HEK293 (cell line): ENCODE measurements around the gene CAMK2N2.
A peak's percentile ranks its signal among the peaks of the same experiment; 100 is the strongest.

Experiments
- CTCF ChIA-PET: fragments of 350-600 bp; formaldehyde crosslinking; extraction: SDS; loops from one replicate; lab custom pipeline; 2021; ENCODE audit warnings: antibody characterized with exemption; lab: Yijun Ruan, JAX
- POLR2A ChIA-PET: fragments of 300-600 bp; formaldehyde crosslinking; extraction: SDS; loops from one replicate; lab custom pipeline; 2020; ENCODE audit warnings: antibody characterized with exemption, inconsistent platforms; lab: Yijun Ruan, JAX
- H3K27ac ChIP-seq: fragments of 200-500 bp; sonication (Bioruptor generic); 2 replicates; pipeline ENCODE4 v1.5.1; 2014; ENCODE audit warnings: low read depth, low read length, control low read depth, inconsistent platforms; ENCODE audit errors: extremely low read depth
- H3K36me3 ChIP-seq, 2 experiments: fragments of 200-500 bp in 1 of 2; sonication (Bioruptor generic) in 1 of 2; 1 replicate in 1 of 2; 2 replicates in 1 of 2; pipeline ENCODE4 v1.5.1; 2014 to 2017; ENCODE audit warnings: inconsistent platforms in 2 of 2, low read length in 2 of 2; ENCODE audit not compliant: control insufficient read depth in 2 of 2, insufficient read depth in 1 of 2
- H3K4me1 ChIP-seq: fragments of 200-500 bp; sonication (Bioruptor generic); 2 replicates; pipeline ENCODE4 v1.5.1; 2014; ENCODE audit warnings: mild to moderate bottlenecking, low read length, inconsistent platforms; ENCODE audit not compliant: control insufficient read depth, insufficient read depth
- H3K4me3 ChIP-seq: 2 replicates; pipeline ENCODE4 v1.5.1; 2011; ENCODE audit warnings: low read depth, mild to moderate bottlenecking, control low read depth, low read length, moderate library complexity
- H3K9me3 ChIP-seq: fragments of 200-500 bp; sonication (Bioruptor generic); 2 replicates; pipeline ENCODE4 v1.5.1; 2014; ENCODE audit warnings: low read depth, low read length, inconsistent platforms; ENCODE audit not compliant: control insufficient read depth, insufficient read depth
- KLF10 ChIP-seq: fragments of 450-650 bp; IDR thresholded peaks from 2 replicates; pipeline ENCODE4 v1.5.1; 2018; ENCODE audit warnings: missing biosample characterization, mild to moderate bottlenecking, missing genetic modification characterization
- KLF17 ChIP-seq: fragments of 450-650 bp; formaldehyde crosslinking; IDR thresholded peaks from 2 replicates; pipeline ENCODE4 v1.5.1; 2016; ENCODE audit warnings: missing biosample characterization, missing genetic modification characterization
- MZF1 ChIP-seq: fragments of 450-650 bp; formaldehyde crosslinking; IDR thresholded peaks from 2 replicates; pipeline ENCODE4 v1.5.1; 2017; ENCODE audit warnings: missing biosample characterization, missing genetic modification characterization, borderline replicate concordance
- OSR2 ChIP-seq: fragments of 450-650 bp; formaldehyde crosslinking; IDR thresholded peaks from 2 replicates; pipeline ENCODE4 v1.5.1; 2016; ENCODE audit warnings: missing biosample characterization, missing genetic modification characterization
- SETDB1 ChIP-seq: IDR thresholded peaks from one replicate; pipeline ENCODE4 v1.6.1; 2017; ENCODE audit warnings: mild to moderate bottlenecking, low read length, moderate library complexity, mixed read lengths; ENCODE audit not compliant: insufficient read length
- SP3 ChIP-seq: fragments of 450-650 bp; formaldehyde crosslinking; IDR thresholded peaks from 2 replicates; pipeline ENCODE4 v1.5.1; 2016; ENCODE audit warnings: missing biosample characterization, missing genetic modification characterization
- SP7 ChIP-seq: fragments of 450-650 bp; formaldehyde crosslinking; IDR thresholded peaks from 2 replicates; pipeline ENCODE4 v1.5.1; 2016; ENCODE audit warnings: missing biosample characterization, missing genetic modification characterization
- WT1 ChIP-seq: fragments of 450-650 bp; formaldehyde crosslinking; IDR thresholded peaks from 2 replicates; pipeline ENCODE4 v1.5.1; 2016; ENCODE audit warnings: missing biosample characterization, missing genetic modification characterization
- YY2 ChIP-seq: fragments of 450-650 bp; formaldehyde crosslinking; IDR thresholded peaks from 2 replicates; pipeline ENCODE4 v1.5.1; 2016; ENCODE audit warnings: missing biosample characterization, missing genetic modification characterization
- ZBTB17 ChIP-seq: fragments of 450-650 bp; formaldehyde crosslinking; IDR thresholded peaks from 2 replicates; pipeline ENCODE4 v1.5.1; 2016; ENCODE audit warnings: missing biosample characterization, missing genetic modification characterization
- ZBTB21 ChIP-seq: fragments of 450-650 bp; formaldehyde crosslinking; IDR thresholded peaks from 2 replicates; pipeline ENCODE4 v1.5.1; 2017; ENCODE audit warnings: missing biosample characterization, missing genetic modification characterization
- ZBTB48 ChIP-seq: fragments of 450-650 bp; formaldehyde crosslinking; IDR thresholded peaks from 2 replicates; pipeline ENCODE4 v1.5.1; 2016; ENCODE audit warnings: missing biosample characterization, missing genetic modification characterization
- ZBTB6 ChIP-seq: fragments of 450-650 bp; formaldehyde crosslinking; IDR thresholded peaks from 2 replicates; pipeline ENCODE4 v1.5.1; 2017; ENCODE audit warnings: missing biosample characterization, missing genetic modification characterization
- ZFP37 ChIP-seq: fragments of 450-650 bp; formaldehyde crosslinking; IDR thresholded peaks from 2 replicates; pipeline ENCODE4 v1.5.1; 2016; ENCODE audit warnings: missing biosample characterization, missing genetic modification characterization
- ZNF121 ChIP-seq: fragments of 450-650 bp; formaldehyde crosslinking; IDR thresholded peaks from 2 replicates; pipeline ENCODE4 v1.5.1; 2016; ENCODE audit warnings: missing biosample characterization, missing genetic modification characterization
- ZNF169 ChIP-seq: fragments of 450-650 bp; formaldehyde crosslinking; IDR thresholded peaks from 2 replicates; pipeline ENCODE4 v1.5.1; 2016; ENCODE audit warnings: missing biosample characterization, missing genetic modification characterization
- ZNF221 ChIP-seq: fragments of 450-650 bp; formaldehyde crosslinking; IDR thresholded peaks from 2 replicates; pipeline ENCODE4 v1.5.1; 2017; ENCODE audit warnings: missing biosample characterization, missing genetic modification characterization, borderline replicate concordance
- ZNF248 ChIP-seq: fragments of 450-650 bp; formaldehyde crosslinking; IDR thresholded peaks from 2 replicates; pipeline ENCODE4 v1.5.1; 2017; ENCODE audit warnings: missing biosample characterization, missing genetic modification characterization
- ZNF324 ChIP-seq: fragments of 450-650 bp; formaldehyde crosslinking; IDR thresholded peaks from 2 replicates; pipeline ENCODE4 v1.5.1; 2016; ENCODE audit warnings: missing biosample characterization, missing genetic modification characterization
- ZNF362 ChIP-seq: fragments of 450-650 bp; formaldehyde crosslinking; IDR thresholded peaks from 2 replicates; pipeline ENCODE4 v1.5.1; 2016; ENCODE audit warnings: missing biosample characterization, missing genetic modification characterization
- ZNF394 ChIP-seq: fragments of 450-650 bp; formaldehyde crosslinking; IDR thresholded peaks from 2 replicates; pipeline ENCODE4 v1.5.1; 2016; ENCODE audit warnings: missing biosample characterization, missing genetic modification characterization, mild to moderate bottlenecking, moderate library complexity, borderline replicate concordance
- ZNF416 ChIP-seq: fragments of 450-650 bp; formaldehyde crosslinking; IDR thresholded peaks from 2 replicates; pipeline ENCODE4 v1.5.1; 2016; ENCODE audit warnings: missing biosample characterization, missing genetic modification characterization
- ZNF473 ChIP-seq: fragments of 450-650 bp; formaldehyde crosslinking; IDR thresholded peaks from 2 replicates; pipeline ENCODE4 v1.5.1; 2017; ENCODE audit warnings: missing biosample characterization, missing genetic modification characterization
- ZNF529 ChIP-seq: fragments of 450-650 bp; formaldehyde crosslinking; IDR thresholded peaks from 2 replicates; pipeline ENCODE4 v1.5.1; 2017; ENCODE audit warnings: missing genetic modification characterization, missing biosample characterization; ENCODE audit not compliant: insufficient replicate concordance
- ZNF580 ChIP-seq: fragments of 450-650 bp; formaldehyde crosslinking; IDR thresholded peaks from 2 replicates; pipeline ENCODE4 v1.5.1; 2016; ENCODE audit warnings: missing biosample characterization, missing genetic modification characterization
- ZNF585B ChIP-seq: fragments of 450-650 bp; formaldehyde crosslinking; IDR thresholded peaks from 2 replicates; pipeline ENCODE4 v1.5.1; 2016; ENCODE audit warnings: missing biosample characterization, missing genetic modification characterization
- ZNF629 ChIP-seq: fragments of 450-650 bp; formaldehyde crosslinking; IDR thresholded peaks from 2 replicates; pipeline ENCODE4 v1.5.1; 2017; ENCODE audit warnings: missing biosample characterization, missing genetic modification characterization
- ZNF830 ChIP-seq: fragments of 450-650 bp; IDR thresholded peaks from 2 replicates; pipeline ENCODE4 v1.5.0; 2018; ENCODE audit warnings: missing biosample characterization, missing genetic modification characterization, low read depth, mild to moderate bottlenecking, moderate library complexity
- TF ChIP-seq, protein P1 (sequence below): fragments of 450-650 bp; formaldehyde crosslinking; conservative IDR thresholded peaks from 2 replicates; pipeline ENCODE4 v1.5.1; 2016; ENCODE audit warnings: low read depth, missing biosample characterization, missing genetic modification characterization

CAMK2N2 gene

DNA sequence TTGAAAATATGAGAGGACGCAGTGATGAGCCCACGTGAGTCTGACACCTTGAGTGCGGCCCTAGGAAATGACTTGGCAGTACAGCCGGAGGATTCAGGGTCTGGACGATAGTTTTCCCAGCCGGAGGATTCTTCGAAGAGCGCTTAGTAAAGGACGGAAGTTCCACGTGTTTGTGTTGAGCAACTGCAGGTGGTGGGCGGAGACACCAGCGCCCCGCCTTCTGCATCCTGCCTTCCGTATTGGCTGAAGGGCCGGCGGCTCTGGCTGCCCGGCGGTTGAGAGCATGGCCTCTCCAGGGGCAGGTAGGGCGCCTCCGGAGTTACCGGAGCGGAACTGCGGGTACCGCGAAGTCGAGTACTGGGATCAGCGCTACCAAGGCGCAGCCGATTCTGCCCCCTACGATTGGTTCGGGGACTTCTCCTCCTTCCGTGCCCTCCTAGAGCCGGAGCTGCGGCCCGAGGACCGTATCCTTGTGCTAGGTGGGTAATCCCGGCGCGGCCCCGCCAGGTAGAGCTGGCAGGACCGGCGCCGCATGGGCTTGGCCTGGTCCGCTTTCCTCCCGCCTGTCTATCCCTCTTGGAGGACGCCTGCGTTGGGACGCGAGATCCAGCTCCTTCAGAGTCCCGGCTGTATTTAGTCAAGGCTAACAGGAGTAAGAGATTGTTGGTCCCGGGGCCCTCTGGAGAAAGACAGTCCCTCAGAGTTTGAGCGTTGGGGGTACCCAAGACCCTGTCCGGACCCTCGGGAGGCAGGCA is 11.8 kb downstream of the CAMK2N2 start, which contains the start of gene EEF1AKMT4 (continued):
- TF ChIP-seq, protein P1, sequence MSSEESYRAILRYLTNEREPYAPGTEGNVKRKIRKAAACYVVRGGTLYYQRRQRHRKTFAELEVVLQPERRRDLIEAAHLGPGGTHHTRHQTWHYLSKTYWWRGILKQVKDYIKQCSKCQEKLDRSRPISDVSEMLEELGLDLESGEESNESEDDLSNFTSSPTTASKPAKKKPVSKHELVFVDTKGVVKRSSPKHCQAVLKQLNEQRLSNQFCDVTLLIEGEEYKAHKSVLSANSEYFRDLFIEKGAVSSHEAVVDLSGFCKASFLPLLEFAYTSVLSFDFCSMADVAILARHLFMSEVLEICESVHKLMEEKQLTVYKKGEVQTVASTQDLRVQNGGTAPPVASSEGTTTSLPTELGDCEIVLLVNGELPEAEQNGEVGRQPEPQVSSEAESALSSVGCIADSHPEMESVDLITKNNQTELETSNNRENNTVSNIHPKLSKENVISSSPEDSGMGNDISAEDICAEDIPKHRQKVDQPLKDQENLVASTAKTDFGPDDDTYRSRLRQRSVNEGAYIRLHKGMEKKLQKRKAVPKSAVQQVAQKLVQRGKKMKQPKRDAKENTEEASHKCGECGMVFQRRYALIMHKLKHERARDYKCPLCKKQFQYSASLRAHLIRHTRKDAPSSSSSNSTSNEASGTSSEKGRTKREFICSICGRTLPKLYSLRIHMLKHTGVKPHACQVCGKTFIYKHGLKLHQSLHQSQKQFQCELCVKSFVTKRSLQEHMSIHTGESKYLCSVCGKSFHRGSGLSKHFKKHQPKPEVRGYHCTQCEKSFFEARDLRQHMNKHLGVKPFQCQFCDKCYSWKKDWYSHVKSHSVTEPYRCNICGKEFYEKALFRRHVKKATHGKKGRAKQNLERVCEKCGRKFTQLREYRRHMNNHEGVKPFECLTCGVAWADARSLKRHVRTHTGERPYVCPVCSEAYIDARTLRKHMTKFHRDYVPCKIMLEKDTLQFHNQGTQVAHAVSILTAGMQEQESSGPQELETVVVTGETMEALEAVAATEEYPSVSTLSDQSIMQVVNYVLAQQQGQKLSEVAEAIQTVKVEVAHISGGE = no peak; the same call in 1 of the 2 replicates
- TF ChIP-seq OSR2 (tag by site-specific recombination) = no peak
- TF ChIP-seq MZF1 = no peak
- no peak for TF ChIP-seq ZNF248
- no peak for TF ChIP-seq ZNF473 (tag by site-specific recombination)
- TF ChIP-seq ZBTB21 (tag by site-specific recombination) = no peak
- TF ChIP-seq ZBTB17 (tag by site-specific recombination) = 0 out of 2 replicates have a peak, but pooled peaks have one; percentile 12
- no peak for TF ChIP-seq ZNF362 (tag by site-specific recombination)
- no peak for TF ChIP-seq ZNF585B (tag by site-specific recombination)
- TF ChIP-seq KLF10 (tag by site-specific recombination) = peak; percentile 65; the same call in 1 of the 2 replicates
- no peak for TF ChIP-seq ZFP37 (tag by site-specific recombination)
- no peak for TF ChIP-seq ZNF121 (tag by site-specific recombination)
- TF ChIP-seq ZBTB6 (tag by site-specific recombination) = peak; percentile 58; the same call in 1 of the 2 replicates
- TF ChIP-seq ZBTB48 (tag by site-specific recombination) = peak; percentile 29; the same call in 1 of the 2 replicates
- TF ChIP-seq WT1 (tag by site-specific recombination) = no peak
- no peak for TF ChIP-seq SETDB1
- TF ChIP-seq ZNF416 (tag by site-specific recombination) = no peak
- no peak for TF ChIP-seq ZNF529 (tag by site-specific recombination)

- peak within 1 kb of the TSS; percentile 96 for H3K4me3 ChIP-seq
- POLR2A ChIA-PET = no interaction called here
- no peaks in the 10 kb centered on the region for H3K4me1 ChIP-seq
- CTCF ChIA-PET = interaction anchor here (0.6 kb wide), 1 partner anchor 64 kb away, joined by 4 read pairs; no protein-coding TSS in a partner anchor
- peaks cover 0 to 23% of the 10 kb centered on the region in 2 experiments; a peak in 1 of 3 replicates for H3K36me3 ChIP-seq
- peak within 1 kb of the TSS; percentile 72 for H3K27ac ChIP-seq
- no peaks in the 10 kb centered on the region for H3K9me3 ChIP-seq
- TF ChIP-seq ZNF394 (tag by site-specific recombination) = peak; percentile 33; the same call in 1 of the 2 replicates
- peak; percentile 97 for TF ChIP-seq YY2 (tag by site-specific recombination)
- TF ChIP-seq SP3 (tag by site-specific recombination) = peak; percentile 42; the same call in 1 of the 2 replicates
- peak; percentile 77 for TF ChIP-seq ZNF324
- TF ChIP-seq ZNF580 (tag by site-specific recombination) = 0 out of 2 replicates have a peak, but pooled peaks have one; percentile 64
- no peak for TF ChIP-seq ZNF221
- no peak for TF ChIP-seq ZNF169 (tag by site-specific recombination)
- 0 out of 2 replicates have a peak, but pooled peaks have one; percentile 42 for TF ChIP-seq ZNF629 (tag by site-specific recombination)
- TF ChIP-seq ZBTB48 (tag by site-specific recombination) = peak; percentile 28; the same call in 1 of the 2 replicates
- TF ChIP-seq ZNF830 = no peak
- peak; percentile 78 for TF ChIP-seq SP7 (tag by site-specific recombination)
- TF ChIP-seq KLF17 (tag by site-specific recombination) = peak; percentile 86; the same call in 1 of the 2 replicates
Observed at GRCh38 chr3:184248454-184249411, 12.6 kb downstream of the CAMK2N2 start, which contains the start of gene ALG3. ALG3 (minus strand) TSS chr3:184248962; CDS start chr3:184248940, 22 bp downstream.
